CD14-positive monocyte (primary cell): ENCODE results near the gene CCN5. TPM values are rescaled to one million over a fixed set of nuclear protein-coding genes. Genes with fewer than 3 reads are reported as not detected.

Experiments used
- DNase-seq, 3 donors: peaks; one replicate each; pipeline ENCODE4 v3.0.0-alpha.2; 2011 to 2022
- H2AFZ ChIP-seq: 2 replicates; pipeline ENCODE4 v1.6.0; 2012; ENCODE audit warnings: mild to moderate bottlenecking, low read depth, low read length, inconsistent platforms; ENCODE audit not compliant: insufficient read depth, poor library complexity, severe bottlenecking
- H3K27ac ChIP-seq, 2 donors: 1 replicate in 1 of 2; 2 replicates in 1 of 2; pipeline ENCODE4 v1.5.1; 2012 to 2013; ENCODE audit warnings: low read length in 2 of 2, control low read depth in 1 of 2, inconsistent platforms in 1 of 2, low read depth in 1 of 2, mild to moderate bottlenecking in 1 of 2
- H3K27me3 ChIP-seq, 2 donors: one replicate each; pipeline versions ENCODE4 v1.6.0 to v1.6.1; 2011 to 2013; ENCODE audit warnings: low read length in 2 of 2; ENCODE audit not compliant: control insufficient read depth in 2 of 2, insufficient read depth in 2 of 2
- H3K36me3 ChIP-seq, 2 donors: replicated peaks in 1 of 2; 1 replicate in 1 of 2; 2 replicates in 1 of 2; pipeline versions ENCODE4 v1.5.1 to v1.6.1; 2012 to 2013; ENCODE audit warnings: low read length in 2 of 2, control low read depth in 1 of 2, inconsistent platforms in 1 of 2, mild to moderate bottlenecking in 1 of 2; ENCODE audit not compliant: insufficient read depth in 2 of 2, control insufficient read depth in 1 of 2
- H3K4me1 ChIP-seq, 2 donors: 1 replicate in 1 of 2; 2 replicates in 1 of 2; pipeline versions ENCODE4 v1.5.1 to v1.6.1; 2012 to 2013; ENCODE audit warnings: low read length in 2 of 2, control low read depth in 1 of 2, inconsistent platforms in 1 of 2, mild to moderate bottlenecking in 1 of 2, moderate library complexity in 1 of 2; ENCODE audit not compliant: insufficient read depth in 2 of 2, control insufficient read depth in 1 of 2
- H3K4me2 ChIP-seq: replicated peaks from 2 replicates; pipeline ENCODE3; 2012; ENCODE audit warnings: low read length, moderate library complexity, mild to moderate bottlenecking; ENCODE audit not compliant: poor library complexity, severe bottlenecking; ENCODE audit errors: extremely low read depth
- H3K4me3 ChIP-seq, 3 experiments: fragments of 200-600 bp in 1 of 3; sonication (generic) in 1 of 3; replicated peaks in 1 of 3; 1 replicate in 2 of 3; 2 replicates in 1 of 3; pipeline ENCODE4 v1.5.1; 2011 to 2013; ENCODE audit warnings: low read length in 3 of 3, mild to moderate bottlenecking in 3 of 3, control low read depth in 2 of 3, low read depth in 2 of 3, inconsistent platforms in 1 of 3, moderate library complexity in 1 of 3
- H3K79me2 ChIP-seq: 2 replicates; pipeline ENCODE4 v1.6.0; 2012; ENCODE audit warnings: mild to moderate bottlenecking, control low read depth, inconsistent platforms, low read length, moderate library complexity; ENCODE audit not compliant: insufficient read depth
- H3K9ac ChIP-seq: 2 replicates; pipeline ENCODE4 v1.6.0; 2017; ENCODE audit warnings: low read length, mild to moderate bottlenecking; ENCODE audit not compliant: insufficient read depth, poor library complexity, severe bottlenecking
- H3K9me3 ChIP-seq, 2 donors: replicated peaks in 1 of 2; 1 replicate in 1 of 2; 2 replicates in 1 of 2; pipeline versions ENCODE4 v1.5.1 to v1.6.1; 2012 to 2013; ENCODE audit warnings: low read length in 2 of 2, control low read depth in 1 of 2; ENCODE audit not compliant: control insufficient read depth in 1 of 2, insufficient read depth in 1 of 2
- H4K20me1 ChIP-seq: 2 replicates; pipeline ENCODE4 v1.6.0; 2012; ENCODE audit warnings: mild to moderate bottlenecking, low read length, control low read depth, moderate library complexity; ENCODE audit not compliant: insufficient read depth
- H3K27ac Mint-ChIP-seq, 7 donors: one replicate each; pipeline ENCODE4 v1.8.0; 2020; ENCODE audit warnings: mild to moderate bottlenecking in 7 of 7, mixed read lengths in 7 of 7, moderate library complexity in 6 of 7, inconsistent platforms in 2 of 7
- H3K27me3 Mint-ChIP-seq, 3 donors: one replicate each; pipeline ENCODE4 v1.8.0; 2021 to 2022; ENCODE audit warnings: low read depth in 3 of 3, mild to moderate bottlenecking in 3 of 3, mixed read lengths in 3 of 3, moderate library complexity in 3 of 3, inconsistent platforms in 1 of 3
- H3K36me3 Mint-ChIP-seq, 2 donors: one replicate each; pipeline ENCODE4 v1.8.0; 2020; ENCODE audit warnings: mixed read lengths in 2 of 2, inconsistent platforms in 1 of 2, mild to moderate bottlenecking in 1 of 2
- H3K4me1 Mint-ChIP-seq: one replicate; pipeline ENCODE4 v1.8.0; 2020; ENCODE audit warnings: mild to moderate bottlenecking, mixed read lengths
- H3K4me3 Mint-ChIP-seq, 2 donors: one replicate each; pipeline ENCODE4 v1.8.0; 2020; ENCODE audit warnings: mild to moderate bottlenecking in 2 of 2, mixed read lengths in 2 of 2, moderate library complexity in 1 of 2
- H3K9me3 Mint-ChIP-seq, 7 donors: one replicate each; pipeline ENCODE4 v1.8.0; 2020 to 2022; ENCODE audit warnings: mixed read lengths in 7 of 7, mild to moderate bottlenecking in 6 of 7, moderate library complexity in 6 of 7, inconsistent platforms in 2 of 7
- CTCF ChIP-seq: fragments of 200-600 bp; IDR thresholded peaks from one replicate; pipeline ENCODE4 v1.8.0; 2022; ENCODE audit warnings: antibody characterized with exemption, mild to moderate bottlenecking
- WGBS: methylation state at CpG from one replicate; pipeline ENCODE4 v1.1.5; 2013; ENCODE audit warnings: missing lambda C conversion rate; ENCODE audit not compliant: insufficient coverage; 5-methylcytosine and 5-hydroxymethylcytosine counted together
- intact Hi-C, 2 donors: fragments of 100-400 bp; cut with micrococcal nuclease; formaldehyde crosslinking; loops; one replicate each; pipeline versions ENCODE4 v1.15.0 to v1.15.1; 2023
- polyA plus RNA-seq, 3 donors: library from polyadenylated mRNA; depleted of rRNA in 1 of 3; unstranded in 2 of 3; stranded (reverse) in 1 of 3; fragments of 300-500 nt in 2 of 3; fragments of >200 nt in 1 of 3; fragmentation: Illumina TruSeq in 2 of 3; gene quantifications; 1 replicate in 2 of 3; 2 replicates in 1 of 3; pipeline ENCODE4 v1.2.3, GENCODE V29; 2012 to 2021

CCN5 gene
- polyA plus RNA-seq, 3 donors = not detected

- H3K4me1 ChIP-seq = peaks cover 6 to 11% of the 10 kb centered on the region in 2 donors
- H3K27ac ChIP-seq = no peak overlapping the region
- no peak overlapping the region for H2AFZ ChIP-seq
- Mint-ChIP-seq H3K27me3 (peaks cover 31 to 43% (median 33%) of the 10 kb centered on the region in 3 donors), H3K36me3 (peaks cover 4 to 8% of the 10 kb centered on the region in 2 donors), H3K27ac (peak overlapping the region in 1 of 7 donors; percentile 59), H3K9me3 (peaks cover 3 to 16% (median 12%) of the 10 kb centered on the region in 7 donors), H3K4me3 (no peak overlapping the region), H3K4me1 (peaks cover 13% of the 10 kb centered on the region)
- peaks cover 4 to 9% of the 10 kb centered on the region in 2 donors for H3K9me3 ChIP-seq
- H3K4me3 ChIP-seq = no peak overlapping the region
- no peaks in the 10 kb centered on the region for H3K36me3 ChIP-seq
- H3K79me2 ChIP-seq = no peaks in the 10 kb centered on the region
- no peak overlapping the region for H3K9ac ChIP-seq
- TF ChIP-seq CTCF = no peak
- DNase-seq = no peak
- H4K20me1 ChIP-seq = no peaks in the 10 kb centered on the region
- intact Hi-C loops = no loop called here
- WGBS = 79% methylated on average over 8 of the region's 14 CpGs
- no peak overlapping the region for H3K4me2 ChIP-seq
- peaks cover 15 to 34% of the 10 kb centered on the region in 2 donors for H3K27me3 ChIP-seq
Observed at GRCh38 chr20:44742304-44743079, 27.3 kb downstream of the CCN5 start.

- peaks cover 3 to 16% (median 10%) of the 10 kb centered on the region in 7 donors for H3K9me3 Mint-ChIP-seq
- DNase-seq = no peak
- Histone ChIP-seq H2AFZ (no peak overlapping the region), H3K27me3 (peaks cover 15 to 36% of the 10 kb centered on the region in 2 donors), H3K9ac (no peak overlapping the region), H3K27ac (no peak overlapping the region), H3K4me2 (no peak overlapping the region), H3K9me3 (peaks cover 4 to 9% of the 10 kb centered on the region in 2 donors), H3K4me1 (peaks cover 6 to 11% of the 10 kb centered on the region in 2 donors), H3K79me2 (no peaks in the 10 kb centered on the region), H3K36me3 (no peaks in the 10 kb centered on the region), H3K4me3 (no peak overlapping the region), H4K20me1 (no peaks in the 10 kb centered on the region)
- H3K27ac Mint-ChIP-seq = peak overlapping the region in 1 of 7 donors; percentile 59
- no peak for TF ChIP-seq CTCF
- H3K36me3 Mint-ChIP-seq = peaks cover 4 to 8% of the 10 kb centered on the region in 2 donors
- peaks cover 34 to 46% (median 37%) of the 10 kb centered on the region in 3 donors for H3K27me3 Mint-ChIP-seq
- 40% methylated on average over 1 of the region's 7 CpGs for WGBS
- intact Hi-C loops = no loop called here
- H3K4me3 Mint-ChIP-seq = no peak overlapping the region
- H3K4me1 Mint-ChIP-seq = peaks cover 13% of the 10 kb centered on the region
Observed at GRCh38 chr20:44743080-44743701, 28.0 kb downstream of the CCN5 start.
